K562 (cell line): ENCODE measurements around the gene KCP. TPM values are rescaled to one million over a fixed set of nuclear protein-coding genes. Genes with fewer than 3 reads are reported as not detected.

Source experiments
- BCL6 ChIP-seq: fragments of 250-450 bp; sonication (Bioruptor Pico); IDR thresholded peaks from 2 replicates; pipeline ENCODE4 v1.4.0; 2020
- BRD4 ChIP-seq: fragments of 200-600 bp; sonication (generic); IDR thresholded peaks from 2 replicates; pipeline ENCODE4 v1.6.1; 2017; ENCODE audit warnings: inconsistent platforms
- CHCHD3 ChIP-seq: fragments of 250-450 bp; sonication (Bioruptor Pico); IDR thresholded peaks from 2 replicates; pipeline ENCODE4 v2.1.2; 2022; ENCODE audit warnings: mild to moderate bottlenecking
- HDAC1 ChIP-seq, 2 experiments: fragments of 450-650 bp; IDR thresholded peaks; 2 replicates each; pipeline ENCODE4 v1.6.1; 2016 to 2017; ENCODE audit warnings: inconsistent platforms in 1 of 2, mild to moderate bottlenecking in 1 of 2, moderate library complexity in 1 of 2
- NRF1 ChIP-seq, 2 experiments: fragments of 450-650 bp; IDR thresholded peaks in 1 of 2; conservative IDR thresholded peaks in 1 of 2; 2 replicates each; pipeline ENCODE4 v1.6.1; 2014; ENCODE audit warnings: mild to moderate bottlenecking in 2 of 2
- SAFB ChIP-seq: fragments of 200-400 bp; formaldehyde crosslinking; IDR thresholded peaks from 2 replicates; pipeline ENCODE4 v1.6.1; 2017; ENCODE audit warnings: low read depth, low read length, borderline replicate concordance
- ZNF134 ChIP-seq: fragments of 250-450 bp; sonication (Bioruptor Pico); conservative IDR thresholded peaks from 2 replicates; pipeline ENCODE4 v1.4.0; 2020
- ZNF764 ChIP-seq: fragments of 250-450 bp; sonication (Bioruptor Pico); IDR thresholded peaks from 2 replicates; pipeline ENCODE4 v1.4.0; 2020; ENCODE audit warnings: low read depth, mild to moderate bottlenecking, moderate library complexity
- polyA plus RNA-seq, 8 experiments: library from polyadenylated mRNA; depleted of rRNA in 4 of 8; stranded (reverse) in 5 of 8; unstranded in 3 of 8; fragments of >200 nt; fragmentation: Nextera tagmentation in 2 of 8; fragmentation: Illumina TruSeq in 1 of 8; extraction: Ambion mirVana in 2 of 8; extraction: Trizol in 1 of 8; gene quantifications; 2 replicates each; pipeline versions ENCODE4 v1.2.1 to v1.2.3, GENCODE V29; 2011 to 2014; ENCODE audit warnings: inconsistent platforms in 1 of 8, missing spikeins in 1 of 8
- total RNA-seq, 7 experiments: library from RNA; depleted of rRNA in 6 of 7; stranded (reverse); fragments of >200 nt in 6 of 7; fragmentation: Illumina TruSeq in 2 of 7; extraction: Trizol in 2 of 7; gene quantifications; 2 replicates each; pipeline versions ENCODE4 v1.2.1 to v1.2.3, GENCODE V29; 2011 to 2021; ENCODE audit warnings: low replicate concordance in 1 of 7
- TF ChIP-seq, protein P1 (sequence below): fragments of 250-450 bp; sonication (Bioruptor Pico); IDR thresholded peaks from 2 replicates; pipeline ENCODE4 v1.4.0; 2020; ENCODE audit warnings: mild to moderate bottlenecking, moderate library complexity
- TF ChIP-seq, protein P2 (sequence below): fragments of 450-650 bp; IDR thresholded peaks from 2 replicates; pipeline ENCODE4 v1.6.1; 2017; ENCODE audit warnings: mild to moderate bottlenecking, moderate library complexity
- TF ChIP-seq, protein P3 (sequence below): sonication (generic); formaldehyde crosslinking; IDR thresholded peaks from 2 replicates; pipeline ENCODE4 v1.8.0; 2023; ENCODE audit warnings: missing genetic modification reagents, mild to moderate bottlenecking, borderline replicate concordance

KCP gene
- total and polyA plus RNA-seq, 9 of the 15 experiments (the other 6 are each of a cell fraction or from before 2014, with no cell fraction given) = 0.06 to 0.17 (median 0.12) TPM; not detected in 3

DNA sequence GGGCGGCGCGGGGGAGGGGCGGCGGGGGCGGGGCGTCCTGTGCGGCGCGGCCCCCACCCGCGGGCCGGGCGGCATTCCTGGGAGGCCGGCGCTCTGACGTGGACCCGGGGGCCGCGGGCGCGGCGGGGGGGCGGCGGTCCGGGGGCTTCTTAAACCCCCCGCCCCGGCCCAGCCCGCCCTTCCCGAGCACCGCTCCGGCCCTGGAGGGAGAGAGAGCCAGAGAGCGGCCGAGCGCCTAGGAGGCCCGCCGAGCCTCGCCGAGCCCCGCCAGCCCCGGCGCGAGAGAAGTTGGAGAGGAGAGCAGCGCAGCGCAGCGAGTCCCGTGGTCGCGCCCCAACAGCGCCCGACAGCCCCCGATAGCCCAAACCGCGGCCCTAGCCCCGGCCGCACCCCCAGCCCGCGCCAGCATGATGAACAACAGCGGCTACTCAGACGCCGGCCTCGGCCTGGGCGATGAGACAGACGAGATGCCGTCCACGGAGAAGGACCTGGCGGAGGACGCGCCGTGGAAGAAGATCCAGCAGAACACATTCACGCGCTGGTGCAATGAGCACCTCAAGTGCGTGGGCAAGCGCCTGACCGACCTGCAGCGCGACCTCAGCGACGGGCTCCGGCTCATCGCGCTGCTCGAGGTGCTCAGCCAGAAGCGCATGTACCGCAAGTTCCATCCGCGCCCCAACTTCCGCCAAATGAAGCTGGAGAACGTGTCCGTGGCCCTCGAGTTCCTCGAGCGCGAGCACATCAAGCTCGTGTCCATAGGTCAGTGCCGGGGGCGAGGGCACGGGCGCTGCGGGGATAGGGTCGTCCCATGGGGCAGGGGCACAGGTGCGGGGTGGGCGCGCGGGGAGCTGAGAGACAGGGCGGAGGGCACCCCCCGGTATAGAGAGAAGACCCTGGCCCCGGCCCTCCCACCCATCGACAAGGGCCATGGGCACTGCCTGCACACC, 80.0 kb downstream of the KCP start, which contains the start of gene FLNC (continued):
- TF ChIP-seq, protein P1, sequence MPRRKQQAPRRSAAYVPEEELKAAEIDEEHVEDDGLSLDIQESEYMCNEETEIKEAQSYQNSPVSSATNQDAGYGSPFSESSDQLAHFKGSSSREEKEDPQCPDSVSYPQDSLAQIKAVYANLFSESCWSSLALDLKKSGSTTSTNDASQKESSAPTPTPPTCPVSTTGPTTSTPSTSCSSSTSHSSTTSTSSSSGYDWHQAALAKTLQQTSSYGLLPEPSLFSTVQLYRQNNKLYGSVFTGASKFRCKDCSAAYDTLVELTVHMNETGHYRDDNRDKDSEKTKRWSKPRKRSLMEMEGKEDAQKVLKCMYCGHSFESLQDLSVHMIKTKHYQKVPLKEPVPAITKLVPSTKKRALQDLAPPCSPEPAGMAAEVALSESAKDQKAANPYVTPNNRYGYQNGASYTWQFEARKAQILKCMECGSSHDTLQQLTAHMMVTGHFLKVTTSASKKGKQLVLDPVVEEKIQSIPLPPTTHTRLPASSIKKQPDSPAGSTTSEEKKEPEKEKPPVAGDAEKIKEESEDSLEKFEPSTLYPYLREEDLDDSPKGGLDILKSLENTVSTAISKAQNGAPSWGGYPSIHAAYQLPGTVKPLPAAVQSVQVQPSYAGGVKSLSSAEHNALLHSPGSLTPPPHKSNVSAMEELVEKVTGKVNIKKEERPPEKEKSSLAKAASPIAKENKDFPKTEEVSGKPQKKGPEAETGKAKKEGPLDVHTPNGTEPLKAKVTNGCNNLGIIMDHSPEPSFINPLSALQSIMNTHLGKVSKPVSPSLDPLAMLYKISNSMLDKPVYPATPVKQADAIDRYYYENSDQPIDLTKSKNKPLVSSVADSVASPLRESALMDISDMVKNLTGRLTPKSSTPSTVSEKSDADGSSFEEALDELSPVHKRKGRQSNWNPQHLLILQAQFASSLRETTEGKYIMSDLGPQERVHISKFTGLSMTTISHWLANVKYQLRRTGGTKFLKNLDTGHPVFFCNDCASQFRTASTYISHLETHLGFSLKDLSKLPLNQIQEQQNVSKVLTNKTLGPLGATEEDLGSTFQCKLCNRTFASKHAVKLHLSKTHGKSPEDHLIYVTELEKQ (CRISPR knock-in tag) = no peak
- TF ChIP-seq BRD4 (no peak; the same call in none of the 2 replicates), ZNF134 (CRISPR knock-in tag) (no peak), NRF1 (conservative IDR thresholded peaks at IDR 0.05 in 1 of 2, IDR thresholded peaks at IDR 0.05 in 1 of 2) (peak; percentile 70 to 77), BCL6 (CRISPR knock-in tag) (no peak), CHCHD3 (no peak), HDAC1 (IDR thresholded peaks at IDR 0.05) (peak in 1 of 2 experiments; percentile 87; a peak in 2 of 4 replicates), SAFB (peak; percentile 85; the same call in 1 of the 2 replicates), ZNF764 (CRISPR knock-in tag) (no peak)
- TF ChIP-seq, protein P2, sequence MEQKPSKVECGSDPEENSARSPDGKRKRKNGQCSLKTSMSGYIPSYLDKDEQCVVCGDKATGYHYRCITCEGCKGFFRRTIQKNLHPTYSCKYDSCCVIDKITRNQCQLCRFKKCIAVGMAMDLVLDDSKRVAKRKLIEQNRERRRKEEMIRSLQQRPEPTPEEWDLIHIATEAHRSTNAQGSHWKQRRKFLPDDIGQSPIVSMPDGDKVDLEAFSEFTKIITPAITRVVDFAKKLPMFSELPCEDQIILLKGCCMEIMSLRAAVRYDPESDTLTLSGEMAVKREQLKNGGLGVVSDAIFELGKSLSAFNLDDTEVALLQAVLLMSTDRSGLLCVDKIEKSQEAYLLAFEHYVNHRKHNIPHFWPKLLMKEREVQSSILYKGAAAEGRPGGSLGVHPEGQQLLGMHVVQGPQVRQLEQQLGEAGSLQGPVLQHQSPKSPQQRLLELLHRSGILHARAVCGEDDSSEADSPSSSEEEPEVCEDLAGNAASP = no peak
- TF ChIP-seq, protein P3, sequence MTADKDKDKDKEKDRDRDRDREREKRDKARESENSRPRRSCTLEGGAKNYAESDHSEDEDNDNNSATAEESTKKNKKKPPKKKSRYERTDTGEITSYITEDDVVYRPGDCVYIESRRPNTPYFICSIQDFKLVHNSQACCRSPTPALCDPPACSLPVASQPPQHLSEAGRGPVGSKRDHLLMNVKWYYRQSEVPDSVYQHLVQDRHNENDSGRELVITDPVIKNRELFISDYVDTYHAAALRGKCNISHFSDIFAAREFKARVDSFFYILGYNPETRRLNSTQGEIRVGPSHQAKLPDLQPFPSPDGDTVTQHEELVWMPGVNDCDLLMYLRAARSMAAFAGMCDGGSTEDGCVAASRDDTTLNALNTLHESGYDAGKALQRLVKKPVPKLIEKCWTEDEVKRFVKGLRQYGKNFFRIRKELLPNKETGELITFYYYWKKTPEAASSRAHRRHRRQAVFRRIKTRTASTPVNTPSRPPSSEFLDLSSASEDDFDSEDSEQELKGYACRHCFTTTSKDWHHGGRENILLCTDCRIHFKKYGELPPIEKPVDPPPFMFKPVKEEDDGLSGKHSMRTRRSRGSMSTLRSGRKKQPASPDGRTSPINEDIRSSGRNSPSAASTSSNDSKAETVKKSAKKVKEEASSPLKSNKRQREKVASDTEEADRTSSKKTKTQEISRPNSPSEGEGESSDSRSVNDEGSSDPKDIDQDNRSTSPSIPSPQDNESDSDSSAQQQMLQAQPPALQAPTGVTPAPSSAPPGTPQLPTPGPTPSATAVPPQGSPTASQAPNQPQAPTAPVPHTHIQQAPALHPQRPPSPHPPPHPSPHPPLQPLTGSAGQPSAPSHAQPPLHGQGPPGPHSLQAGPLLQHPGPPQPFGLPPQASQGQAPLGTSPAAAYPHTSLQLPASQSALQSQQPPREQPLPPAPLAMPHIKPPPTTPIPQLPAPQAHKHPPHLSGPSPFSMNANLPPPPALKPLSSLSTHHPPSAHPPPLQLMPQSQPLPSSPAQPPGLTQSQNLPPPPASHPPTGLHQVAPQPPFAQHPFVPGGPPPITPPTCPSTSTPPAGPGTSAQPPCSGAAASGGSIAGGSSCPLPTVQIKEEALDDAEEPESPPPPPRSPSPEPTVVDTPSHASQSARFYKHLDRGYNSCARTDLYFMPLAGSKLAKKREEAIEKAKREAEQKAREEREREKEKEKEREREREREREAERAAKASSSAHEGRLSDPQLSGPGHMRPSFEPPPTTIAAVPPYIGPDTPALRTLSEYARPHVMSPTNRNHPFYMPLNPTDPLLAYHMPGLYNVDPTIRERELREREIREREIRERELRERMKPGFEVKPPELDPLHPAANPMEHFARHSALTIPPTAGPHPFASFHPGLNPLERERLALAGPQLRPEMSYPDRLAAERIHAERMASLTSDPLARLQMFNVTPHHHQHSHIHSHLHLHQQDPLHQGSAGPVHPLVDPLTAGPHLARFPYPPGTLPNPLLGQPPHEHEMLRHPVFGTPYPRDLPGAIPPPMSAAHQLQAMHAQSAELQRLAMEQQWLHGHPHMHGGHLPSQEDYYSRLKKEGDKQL (CRISPR knock-in tag) = peak; percentile 92; the same call in 1 of the 2 replicates
